ENCODE results near the gene DAGLB.

Gene DAGLB

GRCh38 chr7:6376820-6377219, 70.9 kb downstream of the DAGLB start:
- H3K4me1 ChIP-seq (ENCODE audit: control insufficient read depth in 1 of 2, insufficient read depth in 1 of 2, low read depth in 1 of 2, low read length in 1 of 2): peaks cover 66 to 77% of the 10 kb centered on the region in 2 experiments
- no peaks in the 10 kb centered on the region for H3K9me3 ChIP-seq
- peaks cover 8% of the 10 kb centered on the region for H3K36me3 ChIP-seq
- peak overlapping the region; percentile 8 to 37 for H3K4me3 ChIP-seq (ENCODE audit: low read depth in 1 of 2, low read length in 1 of 2)
- H3K27ac ChIP-seq: peak overlapping the region; percentile 77
- no peaks in the 10 kb centered on the region for H3K27me3 ChIP-seq
- TF ChIP-seq, protein P1, sequence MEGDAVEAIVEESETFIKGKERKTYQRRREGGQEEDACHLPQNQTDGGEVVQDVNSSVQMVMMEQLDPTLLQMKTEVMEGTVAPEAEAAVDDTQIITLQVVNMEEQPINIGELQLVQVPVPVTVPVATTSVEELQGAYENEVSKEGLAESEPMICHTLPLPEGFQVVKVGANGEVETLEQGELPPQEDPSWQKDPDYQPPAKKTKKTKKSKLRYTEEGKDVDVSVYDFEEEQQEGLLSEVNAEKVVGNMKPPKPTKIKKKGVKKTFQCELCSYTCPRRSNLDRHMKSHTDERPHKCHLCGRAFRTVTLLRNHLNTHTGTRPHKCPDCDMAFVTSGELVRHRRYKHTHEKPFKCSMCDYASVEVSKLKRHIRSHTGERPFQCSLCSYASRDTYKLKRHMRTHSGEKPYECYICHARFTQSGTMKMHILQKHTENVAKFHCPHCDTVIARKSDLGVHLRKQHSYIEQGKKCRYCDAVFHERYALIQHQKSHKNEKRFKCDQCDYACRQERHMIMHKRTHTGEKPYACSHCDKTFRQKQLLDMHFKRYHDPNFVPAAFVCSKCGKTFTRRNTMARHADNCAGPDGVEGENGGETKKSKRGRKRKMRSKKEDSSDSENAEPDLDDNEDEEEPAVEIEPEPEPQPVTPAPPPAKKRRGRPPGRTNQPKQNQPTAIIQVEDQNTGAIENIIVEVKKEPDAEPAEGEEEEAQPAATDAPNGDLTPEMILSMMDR (IDR thresholded peaks at IDR 0.05): no peak

GRCh38 chr7:6375348-6376101, 72.2 kb downstream of the DAGLB start:
- H3K36me3 ChIP-seq: peaks cover 8% of the 10 kb centered on the region
- H3K9me3 ChIP-seq: no peaks in the 10 kb centered on the region
- H3K4me3 ChIP-seq (ENCODE audit: low read depth in 1 of 2, low read length in 1 of 2): peak overlapping the region; percentile 79 to 86
- no peaks in the 10 kb centered on the region for H3K27me3 ChIP-seq
- TF ChIP-seq, protein P1 (IDR thresholded peaks at IDR 0.05): no peak
- H3K4me1 ChIP-seq (ENCODE audit: control insufficient read depth in 1 of 2, insufficient read depth in 1 of 2, low read depth in 1 of 2, low read length in 1 of 2): peaks cover 55 to 64% of the 10 kb centered on the region in 2 experiments
- peak overlapping the region; percentile 99 for H3K27ac ChIP-seq

GRCh38 chr7:6367701-6368211, 80.0 kb downstream of the DAGLB start:
- no peaks in the 10 kb centered on the region for H3K9me3 ChIP-seq
- no peaks in the 10 kb centered on the region for H3K27me3 ChIP-seq
- no peak overlapping the region for H3K27ac ChIP-seq
- TF ChIP-seq, protein P1 (IDR thresholded peaks at IDR 0.05): no peak
- H3K36me3 ChIP-seq: no peaks in the 10 kb centered on the region
- H3K4me3 ChIP-seq (ENCODE audit: low read depth in 1 of 2, low read length in 1 of 2): no peak overlapping the region
- H3K4me1 ChIP-seq (ENCODE audit: control insufficient read depth in 1 of 2, insufficient read depth in 1 of 2, low read depth in 1 of 2, low read length in 1 of 2): peaks cover 4 to 12% of the 10 kb centered on the region in 2 experiments

- Histone ChIP-seq H3K9me3 (no peaks in the 10 kb centered on the region), H3K27ac (no peak overlapping the region), H3K4me3 (ENCODE audit: low read depth in 1 of 2, low read length in 1 of 2) (no peak overlapping the region), H3K27me3 (no peaks in the 10 kb centered on the region), H3K4me1 (ENCODE audit: control insufficient read depth in 1 of 2, insufficient read depth in 1 of 2, low read depth in 1 of 2, low read length in 1 of 2) (peaks cover 0 to 10% of the 10 kb centered on the region in 2 experiments), H3K36me3 (no peaks in the 10 kb centered on the region)
- TF ChIP-seq, protein P1 (IDR thresholded peaks at IDR 0.05): no peak
Measured at GRCh38 chr7:6365451-6365850, 82.3 kb downstream of the DAGLB start.

DNA sequence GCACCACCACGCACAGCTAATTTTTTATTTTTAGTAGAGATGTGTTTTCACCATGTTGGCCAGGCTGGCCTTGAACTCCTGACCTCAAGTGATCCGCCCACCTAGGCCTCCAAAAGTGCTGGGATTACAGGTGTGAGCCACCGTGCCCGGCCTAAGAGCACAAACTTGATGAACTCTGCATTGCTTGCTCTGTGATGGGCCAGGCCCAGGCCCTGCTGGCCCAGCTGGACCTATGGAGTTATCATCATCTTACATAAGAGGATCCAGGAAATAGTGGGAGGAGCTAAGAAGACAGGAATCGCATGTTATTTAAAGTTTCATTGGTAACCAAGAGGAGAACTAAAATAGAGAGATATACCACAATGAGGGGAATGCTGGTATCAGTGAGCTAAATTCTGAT, 86.9 kb downstream of the DAGLB start:
- no peak overlapping the region for H3K4me3 ChIP-seq (ENCODE audit: low read depth in 1 of 2, low read length in 1 of 2)
- H3K27ac ChIP-seq: no peak overlapping the region
- H3K9me3 ChIP-seq: no peaks in the 10 kb centered on the region
- no peaks in the 10 kb centered on the region for H3K36me3 ChIP-seq
- H3K27me3 ChIP-seq: no peaks in the 10 kb centered on the region
- TF ChIP-seq, protein P1 (IDR thresholded peaks at IDR 0.05): no peak
- H3K4me1 ChIP-seq (ENCODE audit: control insufficient read depth in 1 of 2, insufficient read depth in 1 of 2, low read depth in 1 of 2, low read length in 1 of 2): peaks cover 0 to 6% of the 10 kb centered on the region in 2 experiments
